OCI-LY1 (cell line): ENCODE results near the gene OR4K5.

Experiments
- EZH2 ChIP-seq: fragments of 200-600 bp; sonication (generic), shearing (Covaris generic); IDR thresholded peaks from 2 replicates; pipeline ENCODE4 v1.8.0; 2017; ENCODE audit warnings: borderline replicate concordance, mixed run types, mild to moderate bottlenecking, antibody characterized with exemption, low read length, moderate library complexity, mixed read lengths
- TF ChIP-seq, protein P1 (sequence below): fragments of 200-600 bp; sonication (generic), shearing (Covaris generic); IDR thresholded peaks from 2 replicates; pipeline ENCODE4 v1.5.1; 2017; ENCODE audit warnings: mild to moderate bottlenecking, antibody characterized with exemption, low read length, moderate library complexity, mixed read lengths

DNA sequence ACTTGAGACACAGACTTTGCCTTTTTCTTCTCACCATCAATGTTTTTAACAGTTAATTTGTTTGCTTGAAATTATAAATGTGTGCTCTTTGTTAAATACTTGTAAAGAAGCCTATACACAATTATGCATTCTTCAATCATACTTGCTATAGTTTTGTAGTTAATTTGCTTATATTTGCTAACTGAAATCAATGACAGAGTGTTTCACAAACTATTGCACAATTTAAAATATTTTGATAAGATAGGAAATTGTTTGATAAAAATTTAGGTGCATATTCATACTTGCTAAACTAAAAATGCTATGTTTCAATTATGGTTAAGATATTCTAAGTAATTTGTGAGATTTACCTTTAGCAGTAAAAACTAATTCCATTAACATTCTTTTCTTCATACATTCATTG is 13.7 kb upstream of the OR4K5 start:
- TF ChIP-seq, protein P1, sequence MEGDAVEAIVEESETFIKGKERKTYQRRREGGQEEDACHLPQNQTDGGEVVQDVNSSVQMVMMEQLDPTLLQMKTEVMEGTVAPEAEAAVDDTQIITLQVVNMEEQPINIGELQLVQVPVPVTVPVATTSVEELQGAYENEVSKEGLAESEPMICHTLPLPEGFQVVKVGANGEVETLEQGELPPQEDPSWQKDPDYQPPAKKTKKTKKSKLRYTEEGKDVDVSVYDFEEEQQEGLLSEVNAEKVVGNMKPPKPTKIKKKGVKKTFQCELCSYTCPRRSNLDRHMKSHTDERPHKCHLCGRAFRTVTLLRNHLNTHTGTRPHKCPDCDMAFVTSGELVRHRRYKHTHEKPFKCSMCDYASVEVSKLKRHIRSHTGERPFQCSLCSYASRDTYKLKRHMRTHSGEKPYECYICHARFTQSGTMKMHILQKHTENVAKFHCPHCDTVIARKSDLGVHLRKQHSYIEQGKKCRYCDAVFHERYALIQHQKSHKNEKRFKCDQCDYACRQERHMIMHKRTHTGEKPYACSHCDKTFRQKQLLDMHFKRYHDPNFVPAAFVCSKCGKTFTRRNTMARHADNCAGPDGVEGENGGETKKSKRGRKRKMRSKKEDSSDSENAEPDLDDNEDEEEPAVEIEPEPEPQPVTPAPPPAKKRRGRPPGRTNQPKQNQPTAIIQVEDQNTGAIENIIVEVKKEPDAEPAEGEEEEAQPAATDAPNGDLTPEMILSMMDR: no peak
- TF ChIP-seq EZH2: no peak
